Activated CD4-positive, alpha-beta T cell treated with anti-CD3 and anti-CD28 coated beads, Interleukin-2, amount 10 ng/mL, durations not matched to agents 24 days and 14 days (primary cell): ENCODE data around the gene LRRC28. TPM values are rescaled to one million over a fixed set of nuclear protein-coding genes. Genes with fewer than 3 reads are reported as not detected.

Source experiments
- DNase-seq: peaks from one replicate; pipeline ENCODE4 v3.0.0; 2022
- H3K27ac Mint-ChIP-seq: one replicate; pipeline ENCODE4 v1.8.0; 2022; ENCODE audit warnings: mild to moderate bottlenecking, mixed read lengths
- H3K27me3 Mint-ChIP-seq: one replicate; pipeline ENCODE4 v1.8.0; 2022; ENCODE audit warnings: mixed read lengths
- H3K36me3 Mint-ChIP-seq: one replicate; pipeline ENCODE4 v1.8.0; 2022; ENCODE audit warnings: low read depth, mild to moderate bottlenecking, mixed read lengths
- H3K4me1 Mint-ChIP-seq: one replicate; pipeline ENCODE4 v1.8.0; 2021; ENCODE audit warnings: mixed read lengths
- H3K4me3 Mint-ChIP-seq: one replicate; pipeline ENCODE4 v1.8.0; 2022; ENCODE audit warnings: mild to moderate bottlenecking, moderate library complexity, mixed read lengths
- H3K9me3 Mint-ChIP-seq: one replicate; pipeline ENCODE4 v1.8.0; 2021; ENCODE audit warnings: mixed read lengths
- intact Hi-C: fragments of 100-400 bp; cut with micrococcal nuclease; formaldehyde crosslinking; loops from one replicate; pipeline ENCODE4 v1.15.1; 2023
- total RNA-seq: library from RNA; stranded (reverse); gene quantifications from 2 replicates; pipeline ENCODE4 v1.2.3, GENCODE V29; 2022

The LRRC28 gene
- total RNA-seq, 1 donor from 2014 or later, result 15.1 TPM

GRCh38 chr15:99264125-99264524, 12.8 kb downstream of the LRRC28 start:
- H3K4me1 Mint-ChIP-seq, result peaks cover 10% of the 10 kb centered on the region
- no peaks in the 10 kb centered on the region for H3K9me3 Mint-ChIP-seq
- DNase-seq, result no peak
- H3K27me3 Mint-ChIP-seq, result no peaks in the 10 kb centered on the region
- no peak overlapping the region for H3K4me3 Mint-ChIP-seq
- no peak overlapping the region for H3K27ac Mint-ChIP-seq
- intact Hi-C loops, result no loop called here
- H3K36me3 Mint-ChIP-seq, result peaks cover 1% of the 10 kb centered on the region

- Mint-ChIP-seq H3K4me1 (peaks cover 10% of the 10 kb centered on the region), H3K9me3 (no peaks in the 10 kb centered on the region), H3K4me3 (no peak overlapping the region), H3K36me3 (peaks cover 1% of the 10 kb centered on the region), H3K27ac (no peak overlapping the region), H3K27me3 (no peaks in the 10 kb centered on the region)
- intact Hi-C loops, result no loop called here
- no peak for DNase-seq
Observed at GRCh38 chr15:99265541-99266070, 14.3 kb downstream of the LRRC28 start.

GRCh38 chr15:99267957-99268356, 16.7 kb downstream of the LRRC28 start:
- Mint-ChIP-seq H3K9me3 (no peaks in the 10 kb centered on the region), H3K27me3 (no peaks in the 10 kb centered on the region), H3K27ac (no peak overlapping the region), H3K4me1 (peaks cover 10% of the 10 kb centered on the region), H3K4me3 (no peak overlapping the region), H3K36me3 (no peaks in the 10 kb centered on the region)
- intact Hi-C loops, result no loop called here
- DNase-seq, result no peak

- DNase-seq, result no peak
- Mint-ChIP-seq H3K27ac (no peak overlapping the region), H3K4me1 (peaks cover 10% of the 10 kb centered on the region), H3K27me3 (no peaks in the 10 kb centered on the region), H3K36me3 (no peaks in the 10 kb centered on the region), H3K9me3 (no peaks in the 10 kb centered on the region), H3K4me3 (no peak overlapping the region)
- intact Hi-C loops, result no loop called here
Observed at GRCh38 chr15:99268431-99268830, 17.1 kb downstream of the LRRC28 start.

GRCh38 chr15:99273801-99274200, 22.5 kb downstream of the LRRC28 start:
- intact Hi-C loops, result loop anchor here (1.0 to 10.0 kb wide), 3 partner anchors 430 to 1071 kb away; partner anchors contain the start of gene ADAMTS17
- DNase-seq, result no peak
- no peaks in the 10 kb centered on the region for H3K27me3 Mint-ChIP-seq
- H3K27ac Mint-ChIP-seq, result no peak overlapping the region
- peaks cover 2% of the 10 kb centered on the region for H3K36me3 Mint-ChIP-seq
- H3K9me3 Mint-ChIP-seq, result no peaks in the 10 kb centered on the region
- no peak overlapping the region for H3K4me3 Mint-ChIP-seq
- H3K4me1 Mint-ChIP-seq, result peaks cover 9% of the 10 kb centered on the region

- H3K9me3 Mint-ChIP-seq, result peaks cover 3% of the 10 kb centered on the region
- no peak overlapping the region for H3K4me3 Mint-ChIP-seq
- H3K4me1 Mint-ChIP-seq, result peaks cover 20% of the 10 kb centered on the region
- DNase-seq, result peak; percentile 46
- H3K27ac Mint-ChIP-seq, result no peak overlapping the region
- H3K27me3 Mint-ChIP-seq, result no peaks in the 10 kb centered on the region
- intact Hi-C loops, result loop anchor here (10.0 kb wide), 1 partner anchor 1070 kb away; the partner anchor contains the start of gene ADAMTS17
- peaks cover 9% of the 10 kb centered on the region for H3K36me3 Mint-ChIP-seq
Observed at GRCh38 chr15:99275061-99275460, 23.8 kb downstream of the LRRC28 start.

GRCh38 chr15:99275525-99276128, 24.3 kb downstream of the LRRC28 start:
- intact Hi-C loops, result loop anchor here (10.0 kb wide), 1 partner anchor 1069 kb away; the partner anchor contains the start of gene ADAMTS17
- H3K4me3 Mint-ChIP-seq, result no peak overlapping the region
- DNase-seq, result peak; percentile 51
- H3K9me3 Mint-ChIP-seq, result peaks cover 3% of the 10 kb centered on the region
- peaks cover 25% of the 10 kb centered on the region for H3K4me1 Mint-ChIP-seq
- H3K27me3 Mint-ChIP-seq, result no peaks in the 10 kb centered on the region
- H3K36me3 Mint-ChIP-seq, result peaks cover 9% of the 10 kb centered on the region
- H3K27ac Mint-ChIP-seq, result no peak overlapping the region

GRCh38 chr15:99279290-99279689, 28.0 kb downstream of the LRRC28 start:
- peak overlapping the region; percentile 63 for H3K4me3 Mint-ChIP-seq
- intact Hi-C loops, result loop anchor here (2.0 to 10.0 kb wide), 2 partner anchors 26 to 1066 kb away; partner anchors contain the start of gene ADAMTS17
- peak; percentile 64 for DNase-seq
- peaks cover 11% of the 10 kb centered on the region for H3K36me3 Mint-ChIP-seq
- H3K27ac Mint-ChIP-seq, result peak overlapping the region; percentile 93
- no peaks in the 10 kb centered on the region for H3K27me3 Mint-ChIP-seq
- peaks cover 38% of the 10 kb centered on the region for H3K4me1 Mint-ChIP-seq
- peaks cover 3% of the 10 kb centered on the region for H3K9me3 Mint-ChIP-seq

- H3K4me1 Mint-ChIP-seq, result peaks cover 43% of the 10 kb centered on the region
- intact Hi-C loops, result loop anchor here (1.0 to 10.0 kb wide), 6 partner anchors 27 to 1065 kb away; partner anchors contain the start of genes ADAMTS17 and MEF2A
- peak overlapping the region; percentile 93 for H3K27ac Mint-ChIP-seq
- peaks cover 11% of the 10 kb centered on the region for H3K36me3 Mint-ChIP-seq
- H3K27me3 Mint-ChIP-seq, result no peaks in the 10 kb centered on the region
- peaks cover 3% of the 10 kb centered on the region for H3K9me3 Mint-ChIP-seq
- DNase-seq, result peak; percentile 55
- H3K4me3 Mint-ChIP-seq, result peak overlapping the region; percentile 63
Observed at GRCh38 chr15:99279827-99280226, 28.5 kb downstream of the LRRC28 start.

- H3K36me3 Mint-ChIP-seq, result peaks cover 11% of the 10 kb centered on the region
- H3K27me3 Mint-ChIP-seq, result no peaks in the 10 kb centered on the region
- intact Hi-C loops, result loop anchor here (5.0 to 10.0 kb wide), 3 partner anchors 145 to 285 kb away; partner anchors contain the start of gene MEF2A
- H3K4me1 Mint-ChIP-seq, result peaks cover 39% of the 10 kb centered on the region
- H3K27ac Mint-ChIP-seq, result peak overlapping the region; percentile 48
- H3K9me3 Mint-ChIP-seq, result peaks cover 3% of the 10 kb centered on the region
- peak; percentile 27 for DNase-seq
- no peak overlapping the region for H3K4me3 Mint-ChIP-seq
Observed at GRCh38 chr15:99282121-99282520, 30.8 kb downstream of the LRRC28 start.

GRCh38 chr15:99282586-99282985, 31.3 kb downstream of the LRRC28 start:
- peaks cover 9% of the 10 kb centered on the region for H3K36me3 Mint-ChIP-seq
- H3K9me3 Mint-ChIP-seq, result peaks cover 3% of the 10 kb centered on the region
- H3K27me3 Mint-ChIP-seq, result no peaks in the 10 kb centered on the region
- DNase-seq, result peak; percentile 19
- H3K4me3 Mint-ChIP-seq, result no peak overlapping the region
- peaks cover 37% of the 10 kb centered on the region for H3K4me1 Mint-ChIP-seq
- H3K27ac Mint-ChIP-seq, result no peak overlapping the region
- intact Hi-C loops, result loop anchor here (5.0 to 10.0 kb wide), 3 partner anchors 145 to 285 kb away; partner anchors contain the start of gene MEF2A

- Mint-ChIP-seq H3K27me3 (no peaks in the 10 kb centered on the region), H3K4me3 (no peak overlapping the region), H3K4me1 (peaks cover 35% of the 10 kb centered on the region), H3K9me3 (peaks cover 3% of the 10 kb centered on the region), H3K36me3 (peaks cover 9% of the 10 kb centered on the region), H3K27ac (no peak overlapping the region)
- peak; percentile 44 for DNase-seq
- intact Hi-C loops, result loop anchor here (5.0 to 10.0 kb wide), 3 partner anchors 144 to 284 kb away; partner anchors contain the start of gene MEF2A
Observed at GRCh38 chr15:99283717-99284116, 32.4 kb downstream of the LRRC28 start.

- Mint-ChIP-seq H3K27me3 (no peaks in the 10 kb centered on the region), H3K27ac (no peak overlapping the region), H3K4me1 (peaks cover 2% of the 10 kb centered on the region), H3K36me3 (peaks cover 24% of the 10 kb centered on the region), H3K4me3 (no peak overlapping the region), H3K9me3 (peaks cover 6% of the 10 kb centered on the region)
- DNase-seq, result no peak
- intact Hi-C loops, result no loop called here
Observed at GRCh38 chr15:99291643-99292042, 40.4 kb downstream of the LRRC28 start.

GRCh38 chr15:99295840-99296239, 44.6 kb downstream of the LRRC28 start:
- Mint-ChIP-seq H3K36me3 (peaks cover 24% of the 10 kb centered on the region), H3K27me3 (no peaks in the 10 kb centered on the region), H3K27ac (no peak overlapping the region), H3K4me1 (peaks cover 2% of the 10 kb centered on the region), H3K4me3 (no peak overlapping the region), H3K9me3 (peaks cover 6% of the 10 kb centered on the region)
- DNase-seq, result no peak
- intact Hi-C loops, result no loop called here
